ENCODE measurements around the gene DDX24. TPM values are rescaled to one million over a fixed set of nuclear protein-coding genes. Genes with fewer than 3 reads are reported as not detected.
A peak's percentile ranks its signal among the peaks of the same experiment; 100 is the strongest.

DDX24 gene
- total RNA-seq, 2 donors from 2014 or later: 131 to 137 TPM

GRCh38 chr14:94005324-94006073, 75.5 kb downstream of the DDX24 start:
- peak; percentile 73 for DNase-seq
- Histone ChIP-seq H3K4me3 (ENCODE audit: low read length) (no peak overlapping the region), H3K27me3 (ENCODE audit: control insufficient read depth, insufficient read depth, low read length, poor library complexity, severe bottlenecking) (peaks cover 7% of the 10 kb centered on the region), H3K36me3 (ENCODE audit: control insufficient read depth, insufficient read depth, low read length) (no peaks in the 10 kb centered on the region), H3K9ac (ENCODE audit: extremely low read depth, low read length, poor library complexity, severe bottlenecking) (no peak overlapping the region), H3K27ac (ENCODE audit: low read depth, low read length) (no peak overlapping the region), H3K9me3 (ENCODE audit: control insufficient read depth, low read length) (no peaks in the 10 kb centered on the region), H3K4me1 (ENCODE audit: control insufficient read depth, insufficient read depth, low read length) (no peaks in the 10 kb centered on the region)
- 61 to 78% methylated on average over 10 to 13 of the region's 14 CpGs for WGBS, 2 experiments (ENCODE audit: insufficient coverage in 1 of 2, insufficient read length in 1 of 2)
- Mint-ChIP-seq H3K27ac (no peak overlapping the region), H3K4me1 (peaks cover 2% of the 10 kb centered on the region), H3K36me3 (ENCODE audit: low read depth) (no peaks in the 10 kb centered on the region), H3K4me3 (no peak overlapping the region), H3K9me3 (no peaks in the 10 kb centered on the region), H3K27me3 (ENCODE audit: insufficient read depth) (peaks cover 17% of the 10 kb centered on the region)
- peak; percentile 71 for TF ChIP-seq CTCF (conservative IDR thresholded peaks at IDR 0.05)

- no peak overlapping the region for H3K27ac Mint-ChIP-seq
These were observed 77.0 kb downstream of the DDX24 start for GRCh38 chr14:94004015-94004414.

GRCh38 chr14:94003397-94003796, 77.6 kb downstream of the DDX24 start:
- no peaks in the 10 kb centered on the region for H3K36me3 Mint-ChIP-seq (ENCODE audit: low read depth)
- no peak overlapping the region for H3K9ac ChIP-seq (ENCODE audit: extremely low read depth, low read length, poor library complexity, severe bottlenecking)
- no peak for TF ChIP-seq CTCF (conservative IDR thresholded peaks at IDR 0.05)
- peaks cover 21% of the 10 kb centered on the region for H3K27me3 Mint-ChIP-seq (ENCODE audit: insufficient read depth)
- DNase-seq: no peak
- no peaks in the 10 kb centered on the region for H3K9me3 Mint-ChIP-seq
- WGBS, 2 experiments (ENCODE audit: insufficient coverage in 1 of 2, insufficient read length in 1 of 2): 95 to 100% methylated on average over 1 to 3 of the region's 4 CpGs
- H3K4me1 ChIP-seq (ENCODE audit: control insufficient read depth, insufficient read depth, low read length): no peaks in the 10 kb centered on the region
- no peak overlapping the region for H3K27ac Mint-ChIP-seq
- H3K36me3 ChIP-seq (ENCODE audit: control insufficient read depth, insufficient read depth, low read length): no peaks in the 10 kb centered on the region
- H3K27me3 ChIP-seq (ENCODE audit: control insufficient read depth, insufficient read depth, low read length, poor library complexity, severe bottlenecking): peaks cover 7% of the 10 kb centered on the region
- no peaks in the 10 kb centered on the region for H3K9me3 ChIP-seq (ENCODE audit: control insufficient read depth, low read length)
- H3K4me3 Mint-ChIP-seq: no peak overlapping the region
- H3K27ac ChIP-seq (ENCODE audit: low read depth, low read length): no peak overlapping the region
- peaks cover 4% of the 10 kb centered on the region for H3K4me1 Mint-ChIP-seq
- H3K4me3 ChIP-seq (ENCODE audit: low read length): no peak overlapping the region

More at GRCh38 chr14:94004015-94004414, 77.0 kb downstream of the DDX24 start:
- Histone ChIP-seq H3K27ac (ENCODE audit: low read depth, low read length) (no peak overlapping the region), H3K27me3 (ENCODE audit: control insufficient read depth, insufficient read depth, low read length, poor library complexity, severe bottlenecking) (peaks cover 7% of the 10 kb centered on the region), H3K36me3 (ENCODE audit: control insufficient read depth, insufficient read depth, low read length) (no peaks in the 10 kb centered on the region), H3K9ac (ENCODE audit: extremely low read depth, low read length, poor library complexity, severe bottlenecking) (no peak overlapping the region), H3K4me3 (ENCODE audit: low read length) (no peak overlapping the region), H3K9me3 (ENCODE audit: control insufficient read depth, low read length) (no peaks in the 10 kb centered on the region), H3K4me1 (ENCODE audit: control insufficient read depth, insufficient read depth, low read length) (no peaks in the 10 kb centered on the region)
- H3K27me3 Mint-ChIP-seq (ENCODE audit: insufficient read depth): peaks cover 21% of the 10 kb centered on the region
- H3K4me1 Mint-ChIP-seq: peaks cover 4% of the 10 kb centered on the region
- no peaks in the 10 kb centered on the region for H3K9me3 Mint-ChIP-seq
- DNase-seq: no peak
- TF ChIP-seq CTCF (conservative IDR thresholded peaks at IDR 0.05): no peak
- H3K36me3 Mint-ChIP-seq (ENCODE audit: low read depth): no peaks in the 10 kb centered on the region
- 95 to 96% methylated on average over 3 to 8 of the region's 8 CpGs for WGBS, 2 experiments (ENCODE audit: insufficient coverage in 1 of 2, insufficient read length in 1 of 2)
- no peak overlapping the region for H3K4me3 Mint-ChIP-seq

All from endodermal cell (in vitro differentiated cells).